HEK293T (cell line): ENCODE measurements around the gene RBCK1.

Experiments
- CTCF ChIA-PET: fragments of 350-600 bp; formaldehyde crosslinking; extraction: SDS; loops from one replicate; lab custom pipeline; 2021; ENCODE audit warnings: antibody characterized with exemption, inconsistent platforms; lab: Yijun Ruan, JAX
- POLR2A ChIA-PET: fragments of 350-600 bp; formaldehyde crosslinking; extraction: SDS; loops from one replicate; lab custom pipeline; 2020; ENCODE audit warnings: antibody characterized with exemption, inconsistent platforms; lab: Yijun Ruan, JAX
- DNase-seq: peaks from one replicate; pipeline ENCODE4 v3.0.0; 2012; ENCODE audit warnings: mixed read lengths; ENCODE audit errors: extremely low spot score
- ARNT ChIP-seq: fragments of 450-650 bp; IDR thresholded peaks from 2 replicates; pipeline ENCODE4 v1.6.1; 2017; ENCODE audit warnings: mild to moderate bottlenecking
- BHLHE40 ChIP-seq: fragments of 450-650 bp; IDR thresholded peaks from 2 replicates; pipeline ENCODE4 v1.6.1; 2016; ENCODE audit warnings: mild to moderate bottlenecking, moderate library complexity, borderline replicate concordance
- CTBP1 ChIP-seq: fragments of 450-650 bp; IDR thresholded peaks from 2 replicates; pipeline ENCODE4 v1.6.1; 2016; ENCODE audit warnings: borderline replicate concordance
- ELF4 ChIP-seq: fragments of 450-650 bp; IDR thresholded peaks from 2 replicates; pipeline ENCODE4 v1.6.1; 2017; ENCODE audit warnings: antibody characterized with exemption
- FOXA1 ChIP-seq: fragments of 450-650 bp; IDR thresholded peaks from 2 replicates; pipeline ENCODE4 v1.6.1; 2016; ENCODE audit warnings: mild to moderate bottlenecking
- FOXK2 ChIP-seq: fragments of 450-650 bp; IDR thresholded peaks from 2 replicates; pipeline ENCODE4 v1.6.1; 2016; ENCODE audit warnings: mild to moderate bottlenecking
- FOXM1 ChIP-seq: fragments of 450-650 bp; IDR thresholded peaks from 2 replicates; pipeline ENCODE4 v1.6.1; 2017; ENCODE audit warnings: mild to moderate bottlenecking, borderline replicate concordance
- HDGF ChIP-seq: fragments of 450-650 bp; IDR thresholded peaks from 2 replicates; pipeline ENCODE4 v1.6.1; 2017; ENCODE audit warnings: antibody characterized with exemption, borderline replicate concordance
- L3MBTL2 ChIP-seq: fragments of 450-650 bp; conservative IDR thresholded peaks from 2 replicates; pipeline ENCODE4 v1.6.1; 2016; ENCODE audit warnings: mild to moderate bottlenecking
- LEF1 ChIP-seq: fragments of 450-650 bp; IDR thresholded peaks from 2 replicates; pipeline ENCODE4 v1.6.1; 2017; ENCODE audit warnings: mild to moderate bottlenecking, borderline replicate concordance
- NFRKB ChIP-seq: fragments of 450-650 bp; IDR thresholded peaks from 2 replicates; pipeline ENCODE4 v1.6.1; 2016; ENCODE audit warnings: mild to moderate bottlenecking, moderate library complexity
- SP1 ChIP-seq: fragments of 450-650 bp; IDR thresholded peaks from 2 replicates; pipeline ENCODE4 v1.6.1; 2017
- SUZ12 ChIP-seq: fragments of 450-650 bp; IDR thresholded peaks from 2 replicates; pipeline ENCODE4 v1.6.1; 2016; ENCODE audit warnings: mild to moderate bottlenecking
- TARDBP ChIP-seq: fragments of 450-650 bp; IDR thresholded peaks from 2 replicates; pipeline ENCODE4 v1.6.1; 2016
- ZNF384 ChIP-seq: fragments of 450-650 bp; IDR thresholded peaks from 2 replicates; pipeline ENCODE4 v1.6.1; 2016
- TF ChIP-seq, protein P1 (sequence below): fragments of 450-650 bp; IDR thresholded peaks from 2 replicates; pipeline ENCODE4 v1.6.1; 2016

Gene RBCK1

DNA sequence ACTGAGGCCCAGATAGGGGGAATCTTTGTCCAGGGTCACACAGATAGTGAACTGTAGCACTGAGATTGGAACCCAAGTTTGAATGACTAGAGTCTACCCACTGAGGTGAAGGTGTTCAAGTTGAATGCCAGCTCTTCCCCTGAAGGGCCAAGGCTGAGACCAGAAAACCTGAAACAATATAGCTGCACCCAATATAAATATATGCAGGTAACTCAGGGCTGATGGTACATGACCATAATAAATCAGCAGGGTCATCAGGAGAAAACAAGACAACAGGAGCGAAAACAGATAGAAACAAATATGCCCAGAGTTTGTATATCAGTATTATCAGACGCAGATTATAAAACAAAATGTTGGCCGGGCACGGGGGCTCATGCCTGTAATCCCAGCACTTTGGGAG, 4.0 kb upstream of the RBCK1 start:
- no peak for DNase-seq
- CTCF ChIA-PET, result interaction anchor here (0.6 kb wide), 1 partner anchor 72 kb away, joined by 3 read pairs; no protein-coding TSS in a partner anchor
- POLR2A ChIA-PET, result no interaction called here
- TF ChIP-seq CTBP1 (no peak), HDGF (no peak), ARNT (no peak), NFRKB (no peak), SP1 (no peak), LEF1 (no peak), FOXA1 (no peak), SUZ12 (no peak), ZNF384 (no peak), ELF4 (no peak), BHLHE40 (no peak), L3MBTL2 (no peak), FOXM1 (no peak), FOXK2 (no peak), TARDBP (no peak)
- TF ChIP-seq, protein P1, sequence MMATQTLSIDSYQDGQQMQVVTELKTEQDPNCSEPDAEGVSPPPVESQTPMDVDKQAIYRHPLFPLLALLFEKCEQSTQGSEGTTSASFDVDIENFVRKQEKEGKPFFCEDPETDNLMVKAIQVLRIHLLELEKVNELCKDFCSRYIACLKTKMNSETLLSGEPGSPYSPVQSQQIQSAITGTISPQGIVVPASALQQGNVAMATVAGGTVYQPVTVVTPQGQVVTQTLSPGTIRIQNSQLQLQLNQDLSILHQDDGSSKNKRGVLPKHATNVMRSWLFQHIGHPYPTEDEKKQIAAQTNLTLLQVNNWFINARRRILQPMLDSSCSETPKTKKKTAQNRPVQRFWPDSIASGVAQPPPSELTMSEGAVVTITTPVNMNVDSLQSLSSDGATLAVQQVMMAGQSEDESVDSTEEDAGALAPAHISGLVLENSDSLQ, result no peak

- POLR2A ChIA-PET, result interaction anchor here (0.7 to 1.8 kb wide), 15 partner anchors 8 to 83 kb away, joined by 3 to 14 read pairs (median 4); partner anchors contain the start of gene TRIB3
- no peak for TF ChIP-seq ELF4
- peak; percentile 55 for TF ChIP-seq ZNF384
- no peak for TF ChIP-seq LEF1
- TF ChIP-seq, protein P1, result peak; percentile 82
- CTCF ChIA-PET, result interaction anchor here (1.0 kb wide), 1 partner anchor 52 kb away, joined by 3 read pairs; no protein-coding TSS in a partner anchor
- DNase-seq, result no peak
Observed at GRCh38 chr20:406200-407132, 1.6 kb upstream of the RBCK1 start.

DNA sequence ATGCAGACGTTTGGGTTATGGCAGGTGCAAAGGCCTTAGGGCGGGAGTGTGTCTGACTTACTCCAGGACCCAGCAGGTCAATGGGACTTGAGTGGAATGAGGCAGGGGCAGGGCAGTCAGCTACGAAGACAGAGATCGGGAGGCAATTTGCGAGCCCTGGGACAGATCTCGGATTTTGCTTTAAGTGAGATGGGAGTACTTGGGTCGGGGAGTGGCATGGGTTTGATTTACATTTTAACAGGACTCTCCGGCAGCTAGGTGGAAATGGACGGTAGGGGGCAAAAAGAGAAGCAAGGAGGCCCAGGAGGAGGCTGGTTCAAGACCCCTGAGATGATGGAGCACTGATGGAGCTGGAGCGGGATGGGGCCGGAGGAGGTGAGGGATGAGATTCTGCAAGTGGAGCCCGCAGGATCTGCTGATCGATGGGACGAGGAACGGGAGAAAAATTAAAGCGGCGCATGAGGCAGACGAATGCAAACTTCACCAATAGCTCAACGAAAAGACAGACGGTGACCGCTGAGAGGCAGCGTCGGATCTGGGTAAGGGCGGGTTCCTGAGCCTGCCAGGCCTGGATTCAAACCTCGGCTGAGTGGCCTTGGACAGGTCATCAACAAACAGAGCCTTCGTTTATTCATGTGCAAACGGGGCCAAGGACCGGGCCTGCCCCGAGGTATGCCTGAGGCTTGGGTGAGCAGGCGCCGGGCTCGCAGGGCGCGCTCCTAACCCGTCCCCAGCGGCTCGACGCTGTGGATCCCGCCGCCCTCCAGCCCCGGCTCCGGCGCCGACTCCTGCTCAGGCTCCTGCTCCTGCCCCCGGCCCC, 756 bp upstream of the RBCK1 start:
- CTCF ChIA-PET, result interaction anchor here (1.0 kb wide), 1 partner anchor 53 kb away, joined by 3 read pairs; no protein-coding TSS in a partner anchor
- peak; percentile 52 for TF ChIP-seq L3MBTL2
- TF ChIP-seq LEF1, result no peak
- no peak for TF ChIP-seq HDGF
- TF ChIP-seq SUZ12, result no peak
- no peak for TF ChIP-seq FOXM1
- TF ChIP-seq BHLHE40, result no peak
- TF ChIP-seq TARDBP, result no peak
- TF ChIP-seq, protein P1, result peak; percentile 88
- TF ChIP-seq SP1, result no peak
- DNase-seq, result peak; percentile 93

GRCh38 chr20:408843-409696, 971 bp downstream of the RBCK1 start:
- TF ChIP-seq FOXA1, result no peak
- no peak for TF ChIP-seq LEF1
- no peak for TF ChIP-seq HDGF
- TF ChIP-seq ZNF384, result no peak
- TF ChIP-seq ELF4, result no peak
- TF ChIP-seq BHLHE40, result no peak
- TF ChIP-seq NFRKB, result no peak
- no peak for TF ChIP-seq ARNT
- no peak for TF ChIP-seq FOXM1
- TF ChIP-seq, protein P1, result no peak
- TF ChIP-seq SP1, result no peak
- DNase-seq, result no peak
- POLR2A ChIA-PET, result no interaction called here
- CTCF ChIA-PET, result no interaction called here

More for the DNA sequence above, 756 bp upstream of the RBCK1 start:
- POLR2A ChIA-PET, result interaction anchor here (0.7 to 1.8 kb wide), 21 partner anchors 9 to 84 kb away, joined by 3 to 14 read pairs (median 4); partner anchors contain the start of genes NRSN2 and TRIB3
